ENCODE data around the gene ABHD16B.
"Not testable (repeated sequence)": the region's sequence is repeated elsewhere in the genome, so short reads cannot be mapped to it uniquely, and the experiment has no call there.

Gene ABHD16B

DNA sequence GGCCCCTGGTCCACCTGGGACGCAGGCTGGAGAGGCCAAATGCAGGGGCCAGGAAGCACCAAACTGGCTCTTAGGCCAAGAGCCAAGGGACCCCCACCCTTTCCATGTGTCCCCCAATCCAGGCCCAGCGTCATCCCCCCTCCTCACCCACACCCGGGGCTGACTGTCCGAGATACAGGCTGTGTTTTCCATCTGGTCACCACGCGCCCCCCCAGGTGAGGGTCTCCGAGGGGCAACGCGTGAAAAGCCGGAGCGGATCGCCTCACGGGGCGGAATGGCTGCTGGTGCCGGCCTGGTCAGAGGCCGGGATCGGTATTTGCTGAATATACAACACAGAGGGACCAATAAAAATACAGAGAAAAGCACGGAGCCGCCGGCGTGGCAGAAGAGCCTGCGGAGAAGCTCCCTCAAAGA lies 5.2 kb upstream of the ABHD16B start:
- no peak for DNase-seq

DNA sequence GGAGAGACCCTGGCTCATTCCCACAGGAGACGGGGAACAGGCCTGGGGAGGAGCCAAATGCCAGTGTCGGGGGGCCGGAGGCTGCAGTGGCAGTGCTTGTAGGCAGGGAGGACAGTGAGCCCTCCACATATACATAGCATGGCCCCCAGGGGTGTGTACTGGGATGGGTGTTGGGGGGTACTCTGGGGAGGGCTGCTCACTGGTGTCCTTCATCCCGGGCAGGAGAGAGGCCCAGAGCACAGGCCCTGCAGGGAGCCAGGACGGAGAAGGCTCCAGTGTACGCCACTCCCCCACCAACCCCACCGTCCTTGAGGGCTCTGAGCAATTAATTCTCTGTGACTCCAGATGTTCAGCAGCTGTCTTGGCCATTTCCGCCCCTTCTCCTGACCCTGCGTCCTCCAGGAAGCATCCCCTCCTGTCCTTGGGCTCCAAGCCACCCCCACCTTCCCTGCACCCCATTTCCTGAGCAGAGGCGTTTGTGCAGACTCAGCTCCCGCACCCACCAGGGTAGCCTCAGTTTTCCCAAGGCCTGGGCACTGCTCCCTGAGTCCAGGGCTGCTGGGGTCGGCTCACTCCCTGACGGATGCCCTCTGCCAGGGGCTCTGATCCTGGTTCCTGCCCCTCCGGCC lies 3.4 kb upstream of the ABHD16B start:
- DNase-seq, result no peak

DNA sequence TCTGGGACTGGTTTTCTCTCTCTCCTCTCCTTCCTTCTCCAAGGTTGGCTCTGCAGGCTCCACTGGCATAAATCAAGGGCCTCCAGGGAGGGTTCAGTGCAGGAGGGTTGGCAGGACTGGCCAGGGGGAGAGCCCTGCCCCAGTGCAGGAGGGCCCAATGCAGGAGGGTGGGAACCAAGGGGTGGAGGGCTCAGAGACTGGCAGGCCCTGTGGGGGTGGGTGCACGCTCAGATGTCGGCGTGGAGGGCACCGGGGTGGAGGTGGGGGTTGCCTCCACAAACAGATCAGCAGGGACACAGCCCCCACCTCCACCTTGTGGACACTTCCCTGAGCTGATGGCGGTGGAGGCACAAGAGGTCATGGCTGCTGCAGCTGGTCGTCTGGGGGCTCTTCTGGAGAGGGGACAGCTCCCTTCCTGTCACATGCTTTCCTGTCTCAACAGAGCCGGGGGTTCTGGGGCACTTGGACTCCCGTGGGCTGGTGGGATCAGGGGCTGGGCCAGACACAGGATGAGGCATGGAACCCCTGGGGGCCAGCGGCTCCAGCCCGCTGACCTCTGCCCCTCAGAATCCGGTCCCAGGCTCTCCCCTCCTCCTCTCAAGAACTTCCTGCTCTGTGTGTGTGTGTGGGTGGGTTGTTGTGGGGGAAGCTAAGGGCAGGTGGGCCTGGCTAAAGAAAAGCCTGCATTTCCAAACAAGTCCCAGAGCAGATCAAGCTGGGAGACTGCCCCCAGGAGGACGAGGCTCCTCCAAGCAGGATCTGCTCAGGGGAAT lies 2.7 kb upstream of the ABHD16B start:
- DNase-seq, result no peak

DNA sequence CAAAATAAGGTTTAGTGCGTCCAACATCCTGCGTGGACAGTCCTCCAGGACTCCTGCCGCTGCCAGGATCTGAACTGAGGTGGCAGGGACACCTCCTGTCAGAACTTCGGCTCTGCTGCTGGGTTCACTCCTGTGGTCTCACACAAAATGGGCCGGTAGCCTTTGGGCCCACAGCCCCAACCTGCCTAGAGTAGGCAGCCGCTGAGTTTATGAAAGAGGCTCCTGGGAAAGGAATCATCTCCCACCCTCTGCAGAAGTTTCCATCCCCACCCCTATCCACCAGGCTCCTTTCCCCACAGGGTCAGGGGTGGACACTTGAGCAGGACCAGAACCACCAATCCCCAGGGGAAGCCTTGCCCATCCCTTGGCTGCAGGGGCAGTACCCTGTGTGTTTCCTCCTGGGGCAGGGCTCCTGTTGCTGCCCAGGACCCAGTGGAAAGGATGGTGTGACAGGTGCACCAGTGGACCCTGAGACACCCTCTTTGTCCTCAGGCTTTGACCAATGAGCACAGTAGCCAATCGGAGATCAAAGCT lies 2.1 kb upstream of the ABHD16B start:
- DNase-seq, result no peak

DNA sequence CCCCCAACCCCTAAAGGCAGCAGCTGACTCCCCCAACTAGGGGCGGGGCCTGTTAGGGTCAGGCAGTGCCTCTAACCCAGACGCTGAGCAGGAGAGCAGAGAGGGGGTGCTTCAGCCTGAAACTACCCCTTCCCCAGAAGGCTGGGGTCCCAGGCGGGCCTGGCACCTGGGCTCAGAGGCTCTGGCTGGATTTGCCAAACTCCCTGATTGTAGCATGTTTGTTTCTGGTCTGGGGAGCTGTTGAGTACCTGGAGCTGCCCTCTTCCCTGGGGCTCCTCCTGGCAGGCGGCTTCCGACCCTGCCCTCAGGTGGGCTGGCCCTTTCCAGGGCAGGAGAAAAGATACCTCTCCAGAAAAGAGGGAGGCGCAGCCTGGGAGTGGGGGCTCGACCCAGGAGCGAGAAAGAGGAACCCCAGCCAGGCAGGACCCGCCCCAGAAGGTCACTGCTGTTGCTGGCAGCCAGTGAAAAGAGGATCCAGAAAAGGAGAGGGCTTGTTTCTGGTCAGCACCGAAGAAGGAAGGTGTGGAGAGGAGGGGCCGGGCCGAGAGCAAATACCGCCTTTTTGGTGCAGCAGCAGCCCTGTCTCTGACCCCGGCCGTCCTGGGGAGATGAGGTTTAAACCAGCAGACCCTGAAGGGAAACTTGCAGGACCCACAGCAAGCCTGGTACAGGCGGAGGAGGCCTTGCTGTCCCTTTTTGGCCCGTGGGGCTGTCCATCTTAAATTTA lies 810 bp upstream of the ABHD16B start:
- no peak for DNase-seq

DNA sequence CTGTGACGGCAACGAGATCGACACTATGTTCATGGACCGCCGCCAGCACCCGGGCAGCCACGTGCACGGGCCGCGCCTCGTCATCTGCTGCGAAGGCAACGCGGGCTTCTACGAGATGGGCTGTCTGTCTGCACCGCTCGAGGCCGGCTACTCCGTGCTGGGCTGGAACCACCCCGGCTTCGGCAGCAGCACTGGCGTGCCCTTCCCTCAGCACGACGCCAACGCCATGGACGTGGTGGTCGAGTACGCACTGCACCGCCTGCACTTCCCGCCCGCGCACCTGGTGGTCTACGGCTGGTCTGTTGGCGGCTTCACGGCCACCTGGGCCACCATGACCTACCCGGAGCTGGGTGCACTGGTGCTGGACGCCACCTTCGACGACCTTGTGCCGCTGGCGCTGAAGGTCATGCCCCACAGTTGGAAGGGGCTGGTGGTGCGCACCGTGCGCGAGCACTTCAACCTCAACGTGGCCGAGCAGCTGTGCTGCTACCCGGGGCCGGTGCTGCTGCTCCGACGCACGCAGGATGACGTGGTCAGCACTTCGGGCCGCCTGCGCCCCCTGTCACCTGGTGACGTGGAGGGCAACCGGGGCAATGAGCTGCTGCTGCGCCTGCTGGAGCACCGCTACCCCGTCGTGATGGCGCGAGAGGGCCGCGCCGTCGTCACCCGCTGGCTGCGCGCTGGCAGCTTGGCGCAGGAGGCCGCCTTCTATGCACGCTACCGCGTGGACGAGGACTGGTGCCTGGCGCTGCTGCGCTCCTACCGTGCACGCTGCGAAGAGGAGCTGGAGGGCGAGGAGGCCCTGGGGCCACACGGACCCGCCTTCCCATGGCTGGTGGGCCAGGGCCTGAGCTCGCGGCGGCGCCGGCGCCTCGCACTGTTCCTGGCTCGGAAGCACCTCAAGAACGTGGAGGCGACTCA lies 943 bp downstream of the ABHD16B start:
- DNase-seq, result no peak

DNA sequence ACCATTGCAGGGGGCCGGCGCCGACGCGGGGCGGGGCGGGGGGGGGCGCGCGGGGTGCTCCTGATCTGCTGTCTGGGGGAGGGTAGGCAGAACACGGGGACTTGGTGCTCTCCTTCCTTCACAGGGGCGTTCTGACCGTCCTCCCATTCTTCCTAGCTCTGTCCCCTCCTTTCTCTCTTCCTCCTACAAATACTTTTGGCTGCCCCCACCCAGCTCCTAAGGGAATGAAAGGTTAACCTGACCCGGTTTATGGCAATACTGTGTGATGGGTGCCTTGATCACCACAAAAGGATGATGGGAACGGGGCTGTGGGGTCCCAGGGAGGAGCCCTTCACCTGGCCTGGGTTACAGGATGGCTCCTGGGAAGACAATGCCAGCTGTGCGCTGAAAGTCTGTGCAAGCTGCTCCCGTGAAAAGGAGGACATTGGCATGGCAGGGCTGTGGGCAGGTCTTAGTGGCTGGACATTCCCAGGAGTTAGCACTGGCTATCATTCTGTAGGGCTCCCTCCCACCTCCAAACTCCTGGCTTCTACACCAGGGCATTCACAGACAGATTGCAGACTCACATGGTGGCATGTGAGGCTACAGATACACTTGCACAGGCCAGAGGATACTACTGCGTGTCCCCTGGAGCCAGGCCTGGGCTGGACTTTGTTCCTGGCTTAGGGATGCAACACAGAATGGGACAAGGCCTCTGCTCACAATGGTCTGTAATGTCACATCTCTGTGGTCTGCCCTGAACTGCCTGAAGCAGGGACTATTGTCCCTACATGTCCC lies 1.9 kb downstream of the ABHD16B start:
- DNase-seq, result no peak

DNA sequence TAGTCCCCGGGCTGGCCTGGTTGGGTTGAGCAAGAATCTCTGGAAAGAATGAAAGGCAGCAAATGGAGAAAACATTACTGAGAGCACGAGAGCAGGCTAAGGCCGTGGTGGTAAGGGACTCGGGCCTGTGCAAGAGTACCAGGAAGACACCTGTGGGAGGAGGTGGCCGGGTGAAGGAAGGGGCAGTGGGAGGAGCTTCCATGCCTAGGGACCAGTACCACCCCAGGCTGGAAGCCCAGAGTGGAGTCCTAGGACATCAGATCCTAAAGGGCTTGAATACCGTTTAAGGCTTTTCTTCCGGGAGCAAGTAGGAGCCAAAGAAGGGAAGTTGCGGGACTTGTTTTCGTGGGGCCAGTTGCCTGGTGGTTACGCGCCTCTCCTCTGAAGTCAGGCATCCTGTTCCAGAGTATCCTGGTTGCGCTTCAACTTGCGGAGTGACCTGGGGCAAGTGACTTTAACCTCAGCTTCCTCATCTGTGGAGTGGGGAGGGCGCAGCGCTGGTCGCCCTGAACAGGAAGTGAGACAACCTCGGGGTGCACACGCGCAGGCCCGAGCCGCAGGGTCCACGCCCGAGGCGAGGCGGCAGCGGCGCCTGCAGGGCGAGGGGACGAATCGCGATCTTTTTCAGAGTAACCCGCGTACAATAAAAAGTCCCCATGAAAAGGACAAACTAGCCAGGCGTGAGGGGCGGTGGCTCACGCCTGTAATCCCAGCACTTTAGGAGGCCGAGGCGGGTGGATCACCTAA lies 2.7 kb downstream of the ABHD16B start:
- DNase-seq, result peak; percentile 58 to 81

DNA sequence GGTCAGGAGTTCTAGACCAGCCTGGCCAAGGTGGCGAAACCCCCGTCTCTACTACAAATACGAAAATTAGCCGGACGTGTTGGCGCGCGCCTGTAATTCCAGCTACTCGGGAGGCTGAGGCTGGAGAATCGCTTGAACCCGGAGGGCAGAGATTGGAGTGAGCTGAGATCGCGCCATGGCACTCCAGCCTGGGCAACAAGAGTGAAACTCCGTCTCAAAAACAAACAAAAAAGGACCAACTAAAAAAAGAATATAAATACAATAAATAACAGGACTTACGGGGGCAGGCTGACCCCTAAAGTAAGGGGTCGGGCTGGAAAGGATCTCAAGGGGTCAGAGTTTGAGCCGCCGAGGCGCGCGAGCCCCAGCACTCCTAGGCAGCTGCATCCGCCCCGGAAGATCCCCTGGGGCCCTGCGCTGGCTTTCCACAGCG lies 3.3 kb downstream of the ABHD16B start:
- DNase-seq, result no peak

DNA sequence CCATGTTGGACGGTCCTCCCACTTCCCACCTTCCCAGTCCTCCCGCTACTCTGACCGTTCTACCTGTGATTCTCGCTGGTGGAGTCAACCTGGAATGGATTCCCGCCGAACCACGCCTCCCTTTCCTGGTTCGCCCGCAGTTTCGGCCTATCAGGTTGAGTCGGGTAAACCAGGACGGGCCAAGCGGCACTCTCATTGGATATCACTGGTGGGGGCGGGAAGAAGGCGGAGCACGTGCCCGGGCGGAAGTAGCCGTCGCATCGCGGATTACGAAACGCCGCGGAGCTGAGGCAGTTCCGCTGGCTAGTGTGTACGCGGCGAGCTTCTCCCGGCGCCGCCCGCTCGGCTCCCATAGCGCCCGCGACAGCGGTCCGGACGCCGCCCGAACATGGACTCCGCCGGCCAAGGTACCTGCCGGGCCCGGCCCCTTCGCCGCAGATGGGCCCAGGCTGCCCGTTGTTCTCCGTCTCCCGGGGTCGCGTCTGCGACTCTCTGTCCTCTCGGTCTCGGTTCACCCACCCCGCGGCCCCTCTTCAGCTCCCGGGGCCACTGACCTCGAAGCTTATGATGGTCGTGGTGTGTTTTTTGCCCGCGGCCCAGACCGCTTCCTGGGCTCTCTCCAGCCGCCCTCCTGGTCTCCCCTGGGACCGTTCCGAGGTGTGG lies 3.8 kb downstream of the ABHD16B start, which contains the start of gene TPD52L2:
Gene TPD52L2, plus strand, starts transcription at position 293 of the 663 bp plus-strand sequence. Its CDS starts 96 bp downstream, at position 389.
- DNase-seq, result peak; percentile 99 to 100

DNA sequence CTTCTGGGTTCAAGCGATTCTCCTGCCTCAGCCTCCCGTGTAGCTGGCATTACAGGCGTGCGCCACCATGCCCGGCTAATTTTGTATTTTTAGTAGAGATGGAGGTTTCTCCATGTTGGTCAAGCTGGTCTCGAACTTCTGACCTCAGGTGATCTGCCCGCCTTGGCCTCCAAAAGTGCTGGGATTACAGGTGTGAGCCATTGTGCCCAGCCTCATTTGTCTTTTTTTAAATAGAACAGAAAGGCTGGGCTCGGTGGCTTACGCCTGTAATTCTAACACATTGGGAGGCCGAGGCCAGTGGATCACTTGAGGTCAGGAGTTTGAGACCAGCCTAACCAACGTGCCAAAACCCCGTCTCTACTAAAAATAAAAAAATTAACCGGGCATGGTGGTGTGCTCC lies 5.7 kb downstream of the ABHD16B start:
- not testable (repeated sequence) for DNase-seq

DNA sequence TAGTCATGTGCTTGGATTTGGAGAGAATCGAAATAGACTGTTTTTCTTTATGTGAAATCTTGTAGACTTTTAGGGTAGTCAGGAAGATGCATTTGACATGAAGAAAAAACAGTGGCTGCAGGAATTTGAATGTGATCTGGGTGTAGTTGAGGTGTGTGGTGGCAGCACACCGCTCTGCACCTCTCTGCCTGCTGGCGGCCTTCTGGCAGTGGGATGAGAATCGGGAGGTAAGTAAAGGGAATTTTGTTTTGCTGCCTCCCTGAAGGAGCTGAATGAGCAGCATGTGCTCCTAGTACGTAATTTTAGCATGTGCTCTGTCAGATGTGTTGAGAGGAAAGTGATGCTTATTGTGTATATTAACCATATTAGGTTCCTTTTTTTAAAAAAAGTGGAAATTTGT lies 7.0 kb downstream of the ABHD16B start:
- no peak for DNase-seq

DNA sequence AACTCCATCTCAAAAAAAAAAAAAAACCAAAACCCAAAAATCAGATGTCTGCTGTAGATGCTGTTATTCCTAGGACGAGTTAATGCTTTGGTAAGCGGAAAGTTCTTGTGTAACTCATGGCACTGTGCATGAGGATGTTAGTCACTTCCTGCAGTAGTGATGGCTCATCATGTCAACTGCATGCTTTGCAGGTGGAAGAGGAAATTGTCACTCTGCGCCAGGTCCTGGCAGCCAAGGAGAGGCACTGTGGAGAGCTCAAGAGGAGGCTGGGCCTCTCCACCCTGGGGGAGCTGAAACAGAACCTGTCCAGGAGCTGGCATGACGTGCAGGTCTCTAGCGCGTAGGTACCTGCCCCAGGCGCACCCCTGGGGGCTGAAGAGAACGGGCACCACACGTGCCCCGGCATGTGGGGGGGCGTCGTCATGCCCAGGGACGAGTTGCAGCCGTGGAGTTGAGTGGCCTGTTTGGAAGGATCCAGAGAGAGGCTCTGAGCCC lies 12.2 kb downstream of the ABHD16B start:
- DNase-seq, result no peak

DNA sequence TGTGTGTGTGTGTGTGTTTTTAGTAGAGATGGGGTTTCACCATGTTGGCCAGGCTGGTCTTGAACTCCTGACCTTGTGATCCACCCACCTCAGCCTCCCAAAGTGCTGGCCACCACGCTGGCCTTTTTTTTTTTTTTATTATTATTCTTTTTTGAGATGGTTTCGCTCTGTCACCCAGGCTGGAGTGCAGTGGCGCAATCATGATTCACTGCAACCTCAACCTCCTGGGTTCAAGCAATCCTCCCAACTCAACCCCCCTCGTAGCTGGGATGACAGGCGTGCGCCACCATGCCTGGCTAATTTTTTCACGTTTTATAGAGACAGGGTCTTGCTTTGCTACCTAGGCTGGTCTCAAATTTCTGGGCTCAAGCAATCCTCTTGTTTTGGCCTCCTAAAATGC lies 12.9 kb downstream of the ABHD16B start:
- not testable (repeated sequence) for DNase-seq

DNA sequence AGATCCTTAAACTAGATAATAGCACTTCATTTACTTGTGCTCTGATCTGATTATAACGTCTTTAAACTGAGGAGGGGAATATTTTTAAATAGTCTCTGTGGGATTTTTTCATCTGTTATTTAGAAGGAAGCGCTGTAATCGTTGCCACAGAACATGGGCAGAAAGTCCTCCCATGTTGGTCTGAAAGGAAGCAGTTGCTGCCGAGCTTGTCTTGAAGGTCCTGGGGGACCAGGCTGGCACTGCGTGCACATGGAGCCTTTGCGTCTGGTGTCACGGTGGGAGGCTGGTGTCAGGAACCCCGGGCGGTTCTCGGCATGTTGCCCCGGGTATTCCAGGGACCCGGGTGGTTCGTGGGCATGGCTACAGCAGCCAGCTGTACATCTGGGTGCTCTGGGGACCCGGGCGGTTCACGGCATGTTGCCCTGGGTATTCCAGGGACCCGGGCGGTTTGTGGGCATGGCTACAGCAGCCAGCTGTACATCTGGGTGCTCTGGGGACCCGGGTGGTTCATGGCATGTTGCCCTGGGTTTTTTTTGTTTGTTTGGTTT lies 15.3 kb downstream of the ABHD16B start:
- DNase-seq, result no peak

DNA sequence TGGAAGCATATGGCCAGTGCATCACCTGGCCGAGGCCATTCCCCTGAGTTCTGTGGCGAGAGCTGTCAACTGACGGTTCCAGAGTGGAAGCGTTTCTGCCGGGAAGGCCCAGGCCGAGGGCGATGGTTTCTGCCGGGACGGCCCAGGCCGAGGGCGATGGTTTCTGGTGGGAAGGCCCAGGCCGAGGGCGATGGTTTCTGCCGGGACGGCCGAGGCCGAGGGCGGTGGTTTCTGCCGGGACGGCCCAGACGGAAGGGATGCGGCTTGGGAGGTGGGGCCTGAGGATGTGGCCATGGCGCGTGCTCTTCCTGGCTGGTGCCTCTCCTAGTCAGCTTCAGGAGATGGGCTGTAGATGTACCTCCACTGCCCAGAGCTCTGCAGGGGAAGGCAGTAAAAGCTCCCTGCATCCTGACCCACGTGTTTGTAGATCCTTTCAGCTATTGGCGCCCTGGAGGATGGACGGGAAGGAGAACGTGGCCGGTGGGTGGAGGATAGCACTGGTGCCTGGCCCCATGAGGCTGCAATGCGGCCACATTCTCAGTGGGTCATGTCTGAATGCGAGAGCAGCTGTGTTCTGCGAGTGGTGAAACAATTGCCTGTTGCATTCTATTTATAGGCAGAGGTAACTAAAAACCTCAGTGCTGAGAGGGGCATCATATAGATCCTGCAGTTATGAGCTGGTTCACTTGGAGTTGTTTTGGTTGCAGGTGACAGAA lies 16.6 kb downstream of the ABHD16B start:
- DNase-seq, result no peak

DNA sequence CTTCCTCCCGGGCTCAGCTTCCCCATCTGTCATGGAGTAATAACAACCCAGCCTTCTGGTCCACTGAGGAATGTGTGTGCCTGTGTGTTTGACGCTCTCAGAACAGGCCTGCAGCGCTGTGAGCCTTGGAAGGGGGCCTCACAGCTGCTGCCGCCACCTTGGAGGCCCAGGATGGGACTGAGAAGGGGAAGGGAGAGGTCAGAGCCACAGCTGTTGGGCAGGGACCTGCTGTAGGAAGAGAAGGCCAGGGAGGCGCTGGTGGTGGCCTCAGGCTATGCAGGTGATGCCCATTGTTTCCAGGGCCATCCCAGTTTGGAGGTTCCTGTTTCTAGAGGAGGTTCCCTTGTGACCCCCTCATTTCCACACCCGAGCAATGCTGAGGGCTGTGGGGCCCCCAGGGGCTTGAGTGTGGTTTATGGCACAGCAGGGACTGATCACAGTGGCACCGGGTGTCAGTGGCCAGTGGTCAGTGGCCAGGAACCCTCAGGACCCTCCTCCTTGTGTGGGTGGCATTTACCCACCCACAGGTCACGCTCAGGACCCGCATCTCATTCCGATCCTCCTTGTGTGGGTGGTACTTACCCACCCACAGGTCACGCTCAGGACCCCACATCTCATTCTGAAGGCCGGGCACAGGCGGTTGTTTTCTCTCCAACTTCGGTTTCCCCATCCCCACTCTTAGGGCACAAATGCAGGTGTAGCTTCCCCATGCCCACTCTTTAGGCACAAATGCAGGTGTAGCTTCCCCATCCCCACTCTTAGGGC lies 17.8 kb downstream of the ABHD16B start:
- DNase-seq, result no peak

DNA sequence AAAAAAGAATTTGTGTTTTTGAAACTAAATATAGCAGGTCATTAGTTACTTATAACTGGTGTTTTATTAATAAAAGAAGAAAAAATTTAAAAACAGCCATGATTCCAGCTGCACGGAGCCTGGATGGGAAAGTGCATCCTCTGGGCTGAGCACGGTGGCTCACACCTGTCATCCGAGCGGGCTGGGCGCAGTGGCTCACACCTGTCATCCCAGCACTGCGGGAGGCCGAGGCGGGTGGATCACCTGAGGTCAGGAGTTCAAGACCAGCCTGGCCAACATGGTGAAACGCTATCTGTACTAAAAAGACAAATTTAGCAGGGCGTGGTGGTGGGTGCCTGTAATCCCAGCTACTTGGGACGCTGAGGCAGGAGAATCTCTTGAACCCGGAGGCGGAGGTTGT lies 19.6 kb downstream of the ABHD16B start:
- not testable (repeated sequence) for DNase-seq
